ENCODE data around the gene MICAL3.
"Not testable (repeated sequence)": the region's sequence is repeated elsewhere in the genome, so short reads cannot be mapped to it uniquely, and the experiment has no call there.

Gene MICAL3

GRCh38 chr22:18024276-18024939, at the start of gene MICAL3:
MICAL3 (minus strand) TSS chr22:18024561; CDS start chr22:17906812, 117,749 bp downstream.
- DNase-seq: peak; percentile 48

GRCh38 chr22:18073927-18074326, 49.6 kb upstream of the MICAL3 start:
- DNase-seq: not testable (repeated sequence)

DNA sequence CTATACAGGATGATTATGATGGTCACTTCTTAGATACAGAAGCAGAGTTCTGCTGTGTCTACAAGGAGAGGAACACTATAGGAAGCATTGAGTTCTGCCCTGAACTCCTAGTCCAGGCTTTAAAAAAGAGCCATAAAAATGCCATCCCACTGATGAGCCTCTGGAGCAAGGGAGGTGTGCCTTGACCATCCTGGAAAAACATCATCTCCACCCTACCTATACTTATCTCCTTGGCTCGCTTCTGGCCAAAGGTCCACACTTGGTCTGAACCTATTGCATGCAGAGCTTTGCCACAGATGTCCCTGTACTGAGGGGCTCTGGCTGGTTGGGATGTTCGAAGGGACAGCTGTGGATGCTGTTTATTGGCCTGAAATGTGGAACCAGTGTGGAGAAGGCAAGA, 49.1 kb upstream of the MICAL3 start:
- no peak for DNase-seq

GRCh38 chr22:18071968-18072310, 47.6 kb upstream of the MICAL3 start:
- no peak for DNase-seq

GRCh38 chr22:18071307-18071967, 47.1 kb upstream of the MICAL3 start:
- not testable (repeated sequence) for DNase-seq

DNA sequence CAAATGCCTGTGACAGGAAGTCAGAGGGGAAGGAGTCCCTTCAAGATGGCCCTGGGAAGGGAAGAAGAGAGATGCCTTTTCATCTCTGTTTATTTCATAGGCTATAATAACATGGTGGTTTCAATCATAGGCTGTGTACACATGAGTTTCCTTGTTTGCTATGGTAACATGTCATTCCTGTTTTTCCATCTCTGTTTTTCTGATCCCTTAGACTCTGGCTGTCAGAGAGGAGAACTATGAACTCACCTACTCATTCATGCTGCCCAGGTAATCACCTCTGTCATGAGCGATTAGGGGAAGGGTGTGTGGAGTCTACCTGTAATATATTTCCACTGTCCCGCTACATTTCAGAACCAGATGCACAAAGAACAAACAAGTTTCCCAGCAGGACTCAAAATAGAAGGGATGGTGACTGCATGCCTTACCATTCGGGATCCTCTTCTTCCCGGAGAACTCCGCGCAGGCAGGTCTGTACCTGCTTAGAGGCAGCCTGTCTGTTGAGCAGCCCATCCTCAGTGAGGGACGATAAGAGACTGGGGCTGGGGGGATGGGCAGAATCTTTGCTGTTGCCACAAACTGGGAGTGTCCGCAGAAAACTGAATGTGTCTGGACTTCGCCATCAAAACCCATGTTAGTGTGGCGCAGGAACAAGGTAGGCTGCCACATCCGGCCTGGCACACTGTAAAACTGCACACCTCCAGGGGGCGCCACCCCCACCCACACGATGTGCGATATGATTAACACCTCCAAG, 46.4 kb upstream of the MICAL3 start:
- DNase-seq: no peak

GRCh38 chr22:18070041-18070440, 45.7 kb upstream of the MICAL3 start:
- no peak for DNase-seq

DNA sequence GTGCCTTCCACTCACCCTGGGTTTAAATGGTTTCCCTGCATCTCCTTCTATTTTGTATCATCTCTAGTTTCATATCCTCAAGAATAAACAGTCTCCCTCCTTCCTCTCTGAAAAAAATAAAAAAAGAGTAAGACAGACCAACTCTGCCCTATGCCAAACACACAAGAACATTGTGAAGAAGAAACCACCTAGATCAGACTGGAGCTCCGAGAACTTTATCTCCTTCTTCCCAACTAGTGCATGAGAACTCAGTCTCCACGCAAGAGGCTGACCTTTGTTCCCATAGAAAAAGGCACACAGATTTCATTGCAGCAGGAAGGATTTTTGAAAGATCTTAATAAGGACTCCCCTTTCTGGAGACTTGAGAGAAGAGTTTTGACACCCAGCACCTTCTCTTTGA, 44.7 kb upstream of the MICAL3 start:
- no peak for DNase-seq

- no peak for DNase-seq
Measured at GRCh38 chr22:18068381-18068988, 44.1 kb upstream of the MICAL3 start.

- DNase-seq: no peak
Measured at GRCh38 chr22:18067548-18068341, 43.4 kb upstream of the MICAL3 start.

- DNase-seq: no peak
Measured at GRCh38 chr22:18067121-18067520, 42.8 kb upstream of the MICAL3 start.

DNA sequence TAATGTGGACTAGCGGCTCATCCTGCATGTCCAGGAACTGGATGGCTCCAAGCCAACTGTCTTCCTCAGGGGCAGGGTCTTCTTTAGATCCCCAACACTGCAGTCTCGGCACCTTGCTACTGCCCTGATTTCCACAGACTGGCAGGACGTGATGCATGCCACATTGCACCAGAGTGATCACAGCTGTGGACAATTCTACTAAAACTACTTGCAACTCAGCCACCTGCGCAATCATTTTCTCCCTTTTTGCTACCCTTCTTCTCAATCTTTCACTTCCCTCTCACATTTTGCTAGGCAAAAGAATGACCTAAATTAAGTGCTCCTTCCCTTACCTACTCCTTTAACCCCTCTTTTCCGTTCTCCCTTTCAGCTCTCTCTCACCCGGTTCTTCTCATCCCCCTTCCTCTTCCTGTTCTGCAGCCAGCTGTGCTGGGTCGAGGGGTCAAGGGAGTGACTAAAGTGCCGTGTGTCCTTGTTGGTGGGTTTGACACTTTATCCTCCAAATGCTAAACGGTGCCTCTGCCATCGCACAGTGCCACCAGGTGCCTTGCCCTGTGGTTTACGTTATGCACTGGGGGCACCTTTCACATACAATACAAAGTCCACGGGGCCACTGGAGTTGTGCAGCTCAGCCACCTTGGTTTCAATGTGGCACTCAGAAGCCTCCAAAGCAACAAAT, 42.0 kb upstream of the MICAL3 start:
- DNase-seq: no peak

- no peak for DNase-seq
Measured at GRCh38 chr22:18065256-18065655, 40.9 kb upstream of the MICAL3 start.

DNA sequence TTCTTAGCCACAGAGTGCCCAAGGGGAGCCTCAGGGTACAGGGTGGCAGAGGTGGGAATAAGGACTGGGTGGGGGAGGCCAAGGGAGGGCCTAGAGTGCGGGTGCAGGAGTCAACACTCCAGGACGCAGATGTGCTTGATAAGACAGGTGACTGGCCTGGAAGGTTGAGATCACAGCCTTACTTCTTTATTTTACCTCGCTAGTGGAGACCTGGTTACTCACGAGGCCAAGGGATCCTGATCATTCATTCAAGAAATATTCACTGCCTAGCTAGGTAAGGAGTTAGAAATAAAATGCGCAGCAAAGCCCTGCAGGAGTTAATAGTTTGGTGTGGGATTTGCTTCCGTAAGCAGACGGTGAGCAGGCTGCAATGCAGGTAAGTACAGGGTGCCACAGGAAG, 40.3 kb upstream of the MICAL3 start:
- DNase-seq: no peak

GRCh38 chr22:18063715-18064114, 39.4 kb upstream of the MICAL3 start:
- DNase-seq: not testable (repeated sequence)

DNA sequence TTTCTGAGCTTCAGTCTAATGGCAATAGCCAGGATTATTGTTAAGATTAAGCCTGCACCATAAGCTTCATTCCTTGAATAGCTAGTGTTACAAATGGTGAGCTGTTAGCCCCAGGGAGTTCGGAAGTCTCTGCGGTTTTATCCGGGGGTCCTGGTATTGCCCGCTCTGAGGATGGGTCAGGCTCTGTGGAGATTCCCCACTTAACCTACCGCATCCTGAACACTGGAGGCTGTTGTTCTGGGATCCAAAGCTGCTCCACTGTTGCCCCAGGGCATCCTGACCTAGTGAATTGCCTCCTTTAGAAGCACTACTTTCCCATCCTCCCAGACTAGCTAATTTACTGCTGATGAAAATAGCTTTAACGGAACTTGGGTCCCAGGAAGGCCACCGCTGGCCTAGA, 38.9 kb upstream of the MICAL3 start:
- no peak for DNase-seq

GRCh38 chr22:18062421-18062820, 38.1 kb upstream of the MICAL3 start:
- no peak for DNase-seq

GRCh38 chr22:18060646-18061620, 36.6 kb upstream of the MICAL3 start:
- no peak for DNase-seq

- DNase-seq: no peak
Measured at GRCh38 chr22:18059991-18060390, 35.6 kb upstream of the MICAL3 start.

DNA sequence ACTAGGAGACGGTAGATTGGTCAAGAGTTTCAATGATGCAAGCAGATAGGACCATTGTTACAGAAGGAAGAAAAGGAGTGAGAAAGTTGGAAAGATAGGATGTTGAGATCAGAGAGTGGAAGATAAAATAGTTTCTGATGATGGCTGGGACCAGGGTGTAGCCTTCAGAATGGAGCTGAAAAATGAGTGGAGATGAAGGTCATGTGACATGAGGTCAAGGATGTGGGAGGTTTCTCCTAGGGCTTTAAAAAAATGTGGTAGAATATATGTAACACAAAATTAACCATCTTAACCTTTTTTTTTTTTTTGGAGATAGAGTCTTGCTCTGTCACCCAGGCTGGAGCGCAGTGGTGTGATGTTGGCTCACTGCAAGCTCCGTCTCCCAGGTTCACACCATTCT, 35.1 kb upstream of the MICAL3 start:
- DNase-seq: no peak

DNA sequence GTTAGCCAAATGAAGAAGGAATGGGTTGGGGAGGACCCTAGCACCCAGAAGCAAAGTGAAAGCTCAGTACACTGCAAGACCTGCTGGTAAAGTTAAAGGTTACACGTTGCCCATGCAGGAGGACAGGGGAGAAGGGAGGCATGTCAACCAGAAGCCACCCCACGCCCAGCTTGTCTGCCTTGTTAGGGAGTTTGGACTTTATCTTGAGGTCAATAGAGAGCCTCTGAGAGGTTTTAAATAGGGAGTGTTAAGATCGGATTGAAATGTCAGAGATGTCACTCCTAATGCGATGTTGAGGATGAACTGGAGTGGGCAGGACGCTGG, 34.7 kb upstream of the MICAL3 start:
- DNase-seq: no peak
